Liver (tissue), 9 donors: ENCODE measurements around the gene RTL9. TPM values are rescaled to one million over a fixed set of nuclear protein-coding genes. Genes with fewer than 3 reads are reported as not detected.

Experiments used
- DNase-seq: peaks from one replicate; pipeline ENCODE4 v3.0.0-alpha.2; 2017; ENCODE audit warnings: low spot score
- H3K27ac ChIP-seq, 2 donors: one replicate each; pipeline ENCODE4 v1.7.0; 2013; ENCODE audit warnings: inconsistent platforms in 2 of 2, low read length in 2 of 2, control low read depth in 1 of 2, low read depth in 1 of 2, mild to moderate bottlenecking in 1 of 2
- H3K27me3 ChIP-seq, 4 donors: one replicate each; pipeline versions ENCODE4 v1.6.1 to v1.7.0; 2013; ENCODE audit warnings: low read length in 3 of 4, inconsistent platforms in 1 of 4, mild to moderate bottlenecking in 1 of 4, moderate library complexity in 1 of 4; ENCODE audit not compliant: control insufficient read depth in 4 of 4, insufficient read depth in 4 of 4
- H3K36me3 ChIP-seq, 4 donors: one replicate each; pipeline versions ENCODE4 v1.6.1 to v1.7.0; 2013; ENCODE audit warnings: low read length in 3 of 4, mild to moderate bottlenecking in 3 of 4, low read depth in 1 of 4, moderate library complexity in 1 of 4; ENCODE audit not compliant: control insufficient read depth in 4 of 4, insufficient read depth in 3 of 4
- H3K4me1 ChIP-seq, 4 donors: one replicate each; pipeline versions ENCODE4 v1.6.1 to v1.7.0; 2013; ENCODE audit warnings: low read length in 3 of 4, mild to moderate bottlenecking in 3 of 4, moderate library complexity in 1 of 4; ENCODE audit not compliant: control insufficient read depth in 4 of 4, insufficient read depth in 4 of 4
- H3K4me3 ChIP-seq, 3 donors: one replicate each; pipeline versions ENCODE4 v1.6.1 to v1.7.0; 2013; ENCODE audit warnings: low read length in 3 of 3, control low read depth in 1 of 3, low read depth in 1 of 3, mild to moderate bottlenecking in 1 of 3
- H3K9ac ChIP-seq, 2 donors: one replicate each; pipeline ENCODE4 v1.7.0; 2013; ENCODE audit warnings: low read length in 2 of 2, mild to moderate bottlenecking in 2 of 2, moderate library complexity in 2 of 2, control low read depth in 1 of 2, low read depth in 1 of 2
- H3K9me3 ChIP-seq, 4 donors: one replicate each; pipeline versions ENCODE4 v1.6.1 to v1.7.0; 2013; ENCODE audit warnings: low read length in 3 of 4; ENCODE audit not compliant: control insufficient read depth in 4 of 4
- EGR1 ChIP-seq, 2 donors: IDR thresholded peaks; 2 replicates each; pipeline ENCODE4 v1.6.1; 2016 to 2018; ENCODE audit warnings: antibody characterized with exemption in 2 of 2, low read depth in 2 of 2
- FOXA1 ChIP-seq: IDR thresholded peaks from 2 replicates; pipeline ENCODE4 v1.6.1; 2016; ENCODE audit warnings: antibody characterized with exemption
- FOXA2 ChIP-seq: IDR thresholded peaks from 2 replicates; pipeline ENCODE4 v1.6.1; 2016; ENCODE audit warnings: antibody characterized with exemption
- GABPA ChIP-seq, 2 donors: IDR thresholded peaks in 1 of 2; conservative IDR thresholded peaks in 1 of 2; 2 replicates each; pipeline ENCODE4 v1.6.1; 2016; ENCODE audit warnings: antibody characterized with exemption in 2 of 2, mild to moderate bottlenecking in 1 of 2, moderate library complexity in 1 of 2
- HNF4A ChIP-seq, 2 donors: conservative IDR thresholded peaks; 2 replicates each; pipeline ENCODE4 v1.6.1; 2016; ENCODE audit warnings: antibody characterized with exemption in 2 of 2, mild to moderate bottlenecking in 2 of 2
- HNF4G ChIP-seq: IDR thresholded peaks from 2 replicates; pipeline ENCODE4 v1.6.1; 2016; ENCODE audit warnings: antibody characterized with exemption
- JUND ChIP-seq, 2 donors: IDR thresholded peaks; 2 replicates each; pipeline ENCODE4 v1.6.1; 2016; ENCODE audit warnings: antibody characterized with exemption in 2 of 2
- NR2F2 ChIP-seq: IDR thresholded peaks from 2 replicates; pipeline ENCODE4 v1.6.1; 2016; ENCODE audit warnings: antibody characterized with exemption
- RAD21 ChIP-seq, 2 donors: IDR thresholded peaks; 2 replicates each; pipeline ENCODE4 v1.6.1; 2016; ENCODE audit warnings: antibody characterized with exemption in 2 of 2, mild to moderate bottlenecking in 2 of 2
- RXRA ChIP-seq, 2 donors: IDR thresholded peaks; 2 replicates each; pipeline ENCODE4 v1.6.1; 2017 to 2018; ENCODE audit warnings: antibody characterized with exemption in 2 of 2, mild to moderate bottlenecking in 1 of 2
- SP1 ChIP-seq: IDR thresholded peaks from 2 replicates; pipeline ENCODE4 v1.6.1; 2018; ENCODE audit warnings: antibody characterized with exemption, mild to moderate bottlenecking
- TAF1 ChIP-seq: conservative IDR thresholded peaks from 2 replicates; pipeline ENCODE4 v1.6.1; 2016; ENCODE audit warnings: antibody characterized with exemption, mild to moderate bottlenecking
- YY1 ChIP-seq: IDR thresholded peaks from 2 replicates; pipeline ENCODE4 v1.6.1; 2016; ENCODE audit warnings: antibody characterized with exemption, mild to moderate bottlenecking
- WGBS: extraction: QIAGEN DNeasy Blood & Tissue Kit; methylation state at CpG from one replicate; pipeline ENCODE4 v1.1.7; 2013; 5-methylcytosine and 5-hydroxymethylcytosine counted together
- polyA plus RNA-seq, 2 donors: library from polyadenylated mRNA; stranded (reverse) in 1 of 2; unstranded in 1 of 2; fragments of 200-250 nt in 1 of 2; fragments of >200 nt in 1 of 2; fragmentation: Nextera tagmentation in 1 of 2; extraction: Ambion mirVana in 1 of 2; gene quantifications; one replicate each; pipeline versions ENCODE4 v1.2.1 to v1.2.3, GENCODE V29; 2013 to 2015
- total RNA-seq, 2 donors: library from RNA; depleted of rRNA; stranded (reverse); fragments of >200 nt; gene quantifications; one replicate each; pipeline ENCODE4 v1.2.3, GENCODE V29; 2014
- TF ChIP-seq, protein P1 (sequence below): IDR thresholded peaks from 2 replicates; pipeline ENCODE4 v1.6.1; 2016; ENCODE audit warnings: antibody characterized with exemption
- TF ChIP-seq, protein P2 (sequence below): IDR thresholded peaks from 2 replicates; pipeline ENCODE4 v1.6.1; 2016; ENCODE audit warnings: antibody characterized with exemption
- TF ChIP-seq, protein P3 (sequence below): IDR thresholded peaks from 2 replicates; pipeline ENCODE4 v1.6.1; 2016; ENCODE audit warnings: antibody characterized with exemption, mild to moderate bottlenecking
- TF ChIP-seq, protein P4 (sequence below): fragments of 150-350 bp; IDR thresholded peaks from 2 replicates; pipeline ENCODE4 v1.5.1; 2017; ENCODE audit warnings: improper control_type of control experiment, low read depth, low read length; ENCODE audit not compliant: missing input control
- TF ChIP-seq, protein P5 (sequence below): IDR thresholded peaks from 2 replicates; pipeline ENCODE4 v1.6.1; 2016; ENCODE audit warnings: antibody characterized with exemption
- donor health status: healthy.
- donor health status: healthy.
- donor health status: healthy.
- donor health status: healthy.
- donor health status: healthy.

RTL9 gene
- total and polyA plus RNA-seq, 4 donors = 0.05 to 0.37 (median 0.25) TPM; not detected in 1

DNA sequence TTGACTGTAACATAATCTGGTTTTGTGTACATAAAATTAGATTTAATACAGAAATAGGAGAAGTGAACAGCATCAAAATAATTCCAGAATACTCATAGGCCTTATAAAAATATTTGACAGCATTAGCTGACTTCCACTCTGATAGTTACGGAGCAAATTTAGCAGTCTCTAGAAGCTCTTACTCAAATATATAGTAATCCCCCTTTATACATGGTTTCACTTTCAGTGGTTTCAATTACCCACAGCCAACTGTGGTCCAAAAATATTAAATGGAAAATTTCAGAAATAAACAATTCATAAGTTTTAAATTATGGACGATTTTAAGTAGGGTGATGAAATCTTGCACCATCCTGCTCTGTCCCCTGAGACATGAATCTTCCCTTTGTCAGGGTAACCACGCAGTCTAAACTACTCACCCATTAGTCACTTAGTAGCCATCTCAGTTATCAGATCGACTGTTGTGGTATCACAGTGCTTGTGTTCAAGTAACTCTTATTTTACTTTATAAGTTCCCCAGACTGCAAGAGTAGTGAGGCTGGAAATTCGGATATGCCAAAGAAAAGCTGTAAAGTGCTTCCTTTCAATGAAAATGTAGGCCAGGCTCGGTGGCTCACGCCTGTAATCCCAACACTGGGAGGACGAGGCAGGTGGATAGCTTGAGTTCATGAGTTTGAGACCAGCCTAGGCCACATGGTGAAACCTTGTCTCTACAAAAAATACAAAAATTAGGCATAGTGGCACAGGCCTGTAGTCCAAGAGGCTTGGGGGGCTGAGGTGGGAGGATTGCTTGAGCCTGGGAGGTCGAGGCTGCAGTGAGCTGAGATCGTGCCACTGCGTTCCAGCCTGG, 17.2 kb upstream of the RTL9 start (continued):
- no peak for TF ChIP-seq RAD21 (IDR thresholded peaks at IDR 0.05)
- TF ChIP-seq JUND (IDR thresholded peaks at IDR 0.05) = no peak

DNA sequence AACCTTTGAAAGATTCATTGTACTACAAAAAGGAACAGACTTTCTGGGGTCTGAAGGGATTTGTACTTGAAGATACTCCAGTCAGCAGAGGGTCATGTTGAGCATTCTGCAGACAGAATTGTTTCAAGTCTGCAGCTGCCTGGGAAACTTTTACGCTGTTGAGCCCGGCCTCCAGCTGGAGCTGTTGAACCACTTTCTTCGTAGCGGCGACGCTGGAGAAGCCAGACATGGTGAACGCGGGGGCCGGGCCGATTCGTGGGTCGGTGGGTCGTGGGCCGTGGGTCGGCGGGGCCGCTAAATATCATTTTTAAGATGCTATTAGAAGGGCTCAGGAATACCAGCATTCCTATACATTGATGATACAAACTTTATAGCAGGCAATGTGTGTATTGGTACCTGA, 12.0 kb upstream of the RTL9 start:
- H3K36me3 ChIP-seq = no peaks in the 10 kb centered on the region
- DNase-seq = no peak
- no peaks in the 10 kb centered on the region for H3K9me3 ChIP-seq
- no peak overlapping the region for H3K27ac ChIP-seq
- H3K9ac ChIP-seq = no peak overlapping the region
- no peaks in the 10 kb centered on the region for H3K27me3 ChIP-seq
- no peak overlapping the region for H3K4me3 ChIP-seq
- no peaks in the 10 kb centered on the region for H3K4me1 ChIP-seq
- WGBS = 81% methylated on average over 17 of the region's 17 CpGs
- TF ChIP-seq, protein P1, sequence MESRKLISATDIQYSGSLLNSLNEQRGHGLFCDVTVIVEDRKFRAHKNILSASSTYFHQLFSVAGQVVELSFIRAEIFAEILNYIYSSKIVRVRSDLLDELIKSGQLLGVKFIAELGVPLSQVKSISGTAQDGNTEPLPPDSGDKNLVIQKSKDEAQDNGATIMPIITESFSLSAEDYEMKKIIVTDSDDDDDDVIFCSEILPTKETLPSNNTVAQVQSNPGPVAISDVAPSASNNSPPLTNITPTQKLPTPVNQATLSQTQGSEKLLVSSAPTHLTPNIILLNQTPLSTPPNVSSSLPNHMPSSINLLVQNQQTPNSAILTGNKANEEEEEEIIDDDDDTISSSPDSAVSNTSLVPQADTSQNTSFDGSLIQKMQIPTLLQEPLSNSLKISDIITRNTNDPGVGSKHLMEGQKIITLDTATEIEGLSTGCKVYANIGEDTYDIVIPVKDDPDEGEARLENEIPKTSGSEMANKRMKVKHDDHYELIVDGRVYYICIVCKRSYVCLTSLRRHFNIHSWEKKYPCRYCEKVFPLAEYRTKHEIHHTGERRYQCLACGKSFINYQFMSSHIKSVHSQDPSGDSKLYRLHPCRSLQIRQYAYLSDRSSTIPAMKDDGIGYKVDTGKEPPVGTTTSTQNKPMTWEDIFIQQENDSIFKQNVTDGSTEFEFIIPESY = no peak
- TF ChIP-seq RAD21 (IDR thresholded peaks at IDR 0.05) = no peak
- no peak for TF ChIP-seq NR2F2
- no peak for TF ChIP-seq SP1
- TF ChIP-seq, protein P2, sequence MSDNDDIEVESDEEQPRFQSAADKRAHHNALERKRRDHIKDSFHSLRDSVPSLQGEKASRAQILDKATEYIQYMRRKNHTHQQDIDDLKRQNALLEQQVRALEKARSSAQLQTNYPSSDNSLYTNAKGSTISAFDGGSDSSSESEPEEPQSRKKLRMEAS = no peak
- no peak for TF ChIP-seq HNF4G
- TF ChIP-seq, protein P3, sequence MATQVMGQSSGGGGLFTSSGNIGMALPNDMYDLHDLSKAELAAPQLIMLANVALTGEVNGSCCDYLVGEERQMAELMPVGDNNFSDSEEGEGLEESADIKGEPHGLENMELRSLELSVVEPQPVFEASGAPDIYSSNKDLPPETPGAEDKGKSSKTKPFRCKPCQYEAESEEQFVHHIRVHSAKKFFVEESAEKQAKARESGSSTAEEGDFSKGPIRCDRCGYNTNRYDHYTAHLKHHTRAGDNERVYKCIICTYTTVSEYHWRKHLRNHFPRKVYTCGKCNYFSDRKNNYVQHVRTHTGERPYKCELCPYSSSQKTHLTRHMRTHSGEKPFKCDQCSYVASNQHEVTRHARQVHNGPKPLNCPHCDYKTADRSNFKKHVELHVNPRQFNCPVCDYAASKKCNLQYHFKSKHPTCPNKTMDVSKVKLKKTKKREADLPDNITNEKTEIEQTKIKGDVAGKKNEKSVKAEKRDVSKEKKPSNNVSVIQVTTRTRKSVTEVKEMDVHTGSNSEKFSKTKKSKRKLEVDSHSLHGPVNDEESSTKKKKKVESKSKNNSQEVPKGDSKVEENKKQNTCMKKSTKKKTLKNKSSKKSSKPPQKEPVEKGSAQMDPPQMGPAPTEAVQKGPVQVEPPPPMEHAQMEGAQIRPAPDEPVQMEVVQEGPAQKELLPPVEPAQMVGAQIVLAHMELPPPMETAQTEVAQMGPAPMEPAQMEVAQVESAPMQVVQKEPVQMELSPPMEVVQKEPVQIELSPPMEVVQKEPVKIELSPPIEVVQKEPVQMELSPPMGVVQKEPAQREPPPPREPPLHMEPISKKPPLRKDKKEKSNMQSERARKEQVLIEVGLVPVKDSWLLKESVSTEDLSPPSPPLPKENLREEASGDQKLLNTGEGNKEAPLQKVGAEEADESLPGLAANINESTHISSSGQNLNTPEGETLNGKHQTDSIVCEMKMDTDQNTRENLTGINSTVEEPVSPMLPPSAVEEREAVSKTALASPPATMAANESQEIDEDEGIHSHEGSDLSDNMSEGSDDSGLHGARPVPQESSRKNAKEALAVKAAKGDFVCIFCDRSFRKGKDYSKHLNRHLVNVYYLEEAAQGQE = no peak
- TF ChIP-seq, protein P4, sequence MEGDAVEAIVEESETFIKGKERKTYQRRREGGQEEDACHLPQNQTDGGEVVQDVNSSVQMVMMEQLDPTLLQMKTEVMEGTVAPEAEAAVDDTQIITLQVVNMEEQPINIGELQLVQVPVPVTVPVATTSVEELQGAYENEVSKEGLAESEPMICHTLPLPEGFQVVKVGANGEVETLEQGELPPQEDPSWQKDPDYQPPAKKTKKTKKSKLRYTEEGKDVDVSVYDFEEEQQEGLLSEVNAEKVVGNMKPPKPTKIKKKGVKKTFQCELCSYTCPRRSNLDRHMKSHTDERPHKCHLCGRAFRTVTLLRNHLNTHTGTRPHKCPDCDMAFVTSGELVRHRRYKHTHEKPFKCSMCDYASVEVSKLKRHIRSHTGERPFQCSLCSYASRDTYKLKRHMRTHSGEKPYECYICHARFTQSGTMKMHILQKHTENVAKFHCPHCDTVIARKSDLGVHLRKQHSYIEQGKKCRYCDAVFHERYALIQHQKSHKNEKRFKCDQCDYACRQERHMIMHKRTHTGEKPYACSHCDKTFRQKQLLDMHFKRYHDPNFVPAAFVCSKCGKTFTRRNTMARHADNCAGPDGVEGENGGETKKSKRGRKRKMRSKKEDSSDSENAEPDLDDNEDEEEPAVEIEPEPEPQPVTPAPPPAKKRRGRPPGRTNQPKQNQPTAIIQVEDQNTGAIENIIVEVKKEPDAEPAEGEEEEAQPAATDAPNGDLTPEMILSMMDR = no peak
- no peak for TF ChIP-seq RXRA (IDR thresholded peaks at IDR 0.05)
- no peak for TF ChIP-seq TAF1
- TF ChIP-seq JUND (IDR thresholded peaks at IDR 0.05) = no peak
- no peak for TF ChIP-seq GABPA (IDR thresholded peaks at IDR 0.05 in 1 of 2, conservative IDR thresholded peaks at IDR 0.05 in 1 of 2)
- TF ChIP-seq FOXA2 = no peak
- no peak for TF ChIP-seq FOXA1
- TF ChIP-seq YY1 = no peak
- no peak for TF ChIP-seq HNF4A (conservative IDR thresholded peaks at IDR 0.05)
- TF ChIP-seq, protein P5, sequence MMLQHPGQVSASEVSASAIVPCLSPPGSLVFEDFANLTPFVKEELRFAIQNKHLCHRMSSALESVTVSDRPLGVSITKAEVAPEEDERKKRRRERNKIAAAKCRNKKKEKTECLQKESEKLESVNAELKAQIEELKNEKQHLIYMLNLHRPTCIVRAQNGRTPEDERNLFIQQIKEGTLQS = no peak
- TF ChIP-seq EGR1 (IDR thresholded peaks at IDR 0.05; ENCODE audit: low read depth in 2 of 2) = no peak
